HepG2 (cell line): ENCODE data around the gene RNF133. TPM values are rescaled to one million over a fixed set of nuclear protein-coding genes. Genes with fewer than 3 reads are reported as not detected.

Source experiments
- ATAC-seq: fragments of 200-7000 bp; cut with Tn5 transposase; 3 replicates; pipeline ENCODE4 v1.9.1; 2020; ENCODE audit warnings: mild to moderate bottlenecking, moderate library complexity
- BruUV-seq: library from RNA; stranded (reverse); fragments of 400-500 nt; replicated peaks from 2 replicates; lab custom pipeline; 2021; lab: Mats Ljungman, UMichigan
- CTCF ChIA-PET: fragments of 300-600 bp; formaldehyde crosslinking; extraction: SDS; loops from one replicate; lab custom pipeline; 2021; ENCODE audit warnings: low total read pairs, inconsistent platforms, low intra/inter-chr PET ratio; lab: Yijun Ruan, JAX
- POLR2A ChIA-PET: fragments of 350-600 bp; sonication (Branson Sonifier 250); formaldehyde crosslinking; loops from one replicate; lab custom pipeline; 2020; ENCODE audit warnings: antibody characterized with exemption, inconsistent platforms; lab: Yijun Ruan, JAX
- DNase-seq: peaks from one replicate; pipeline ENCODE4 v3.0.0-alpha.2; 2015; ENCODE audit warnings: low spot score
- FAIRE-seq: peaks from 3 replicates; lab custom pipeline; 2011; peaks lifted over from hg19 to GRCh38; lab: Jason Lieb, UNC
- H2AFZ ChIP-seq: one replicate; pipeline ENCODE4 v1.6.1; 2011; ENCODE audit warnings: low read length, inconsistent platforms
- H3K27ac ChIP-seq: fragments of 300-600 bp; 3 replicates; pipeline ENCODE4 v1.8.0; 2011; ENCODE audit warnings: mixed run types, mild to moderate bottlenecking, mixed read lengths, low read length, inconsistent platforms; ENCODE audit not compliant: insufficient read depth; ENCODE audit errors: extremely low read length
- H3K27me3 ChIP-seq, 2 experiments: fragments of 200-600 bp in 1 of 2; 2 replicates in 1 of 2; 3 replicates in 1 of 2; pipeline versions ENCODE4 v1.6.0 to v1.8.0; 2011; ENCODE audit warnings: low read length in 2 of 2, mild to moderate bottlenecking in 2 of 2, moderate library complexity in 2 of 2, inconsistent platforms in 1 of 2; ENCODE audit not compliant: insufficient read depth in 2 of 2, control insufficient read depth in 1 of 2
- H3K36me3 ChIP-seq, 2 experiments: fragments of 200-600 bp in 1 of 2; replicated peaks in 1 of 2; 2 replicates in 1 of 2; 3 replicates in 1 of 2; pipeline versions ENCODE4 v1.5.1 to v1.8.0; 2011; ENCODE audit warnings: low read length in 2 of 2, inconsistent platforms in 1 of 2; ENCODE audit not compliant: insufficient read depth in 2 of 2, control insufficient read depth in 1 of 2
- H3K4me1 ChIP-seq: 2 replicates; pipeline ENCODE4 v1.5.1; 2012; ENCODE audit warnings: low read length, inconsistent platforms; ENCODE audit not compliant: insufficient read depth
- H3K4me2 ChIP-seq: 2 replicates; pipeline ENCODE4 v1.6.0; 2011; ENCODE audit warnings: low read depth, low read length, inconsistent platforms
- H3K4me3 ChIP-seq, 3 experiments: fragments of 200-600 bp in 1 of 3; sonication (generic), shearing (Covaris generic) in 1 of 3; replicated peaks in 1 of 3; 2 replicates each; pipeline ENCODE4 v1.5.1; 2011 to 2016; ENCODE audit warnings: low read length in 3 of 3, inconsistent platforms in 2 of 3, low read depth in 2 of 3, mild to moderate bottlenecking in 2 of 3, control low read depth in 1 of 3, mixed read lengths in 1 of 3; ENCODE audit not compliant: insufficient read depth in 1 of 3
- H3K79me2 ChIP-seq: one replicate; pipeline ENCODE4 v1.6.1; 2011; ENCODE audit warnings: low read length, inconsistent platforms; ENCODE audit not compliant: insufficient read depth
- H3K9ac ChIP-seq: 2 replicates; pipeline ENCODE4 v1.6.0; 2011; ENCODE audit warnings: mild to moderate bottlenecking, low read depth, low read length, inconsistent platforms; ENCODE audit not compliant: insufficient read depth
- H3K9me3 ChIP-seq: 2 replicates; pipeline ENCODE4 v1.5.1; 2012; ENCODE audit warnings: mild to moderate bottlenecking, low read length
- H4K20me1 ChIP-seq: 2 replicates; pipeline ENCODE4 v1.6.0; 2011; ENCODE audit warnings: inconsistent platforms, mild to moderate bottlenecking, low read length, moderate library complexity; ENCODE audit not compliant: insufficient read depth
- ARID4A ChIP-seq: sonication (generic); formaldehyde crosslinking; IDR thresholded peaks from 2 replicates; pipeline ENCODE4 v1.5.0; 2020; ENCODE audit warnings: mild to moderate bottlenecking, missing genetic modification reagents, borderline replicate concordance
- FIP1L1 ChIP-seq: fragments of 200-400 bp; formaldehyde crosslinking; IDR thresholded peaks from 2 replicates; pipeline ENCODE4 v1.6.1; 2018; ENCODE audit warnings: low read depth, mild to moderate bottlenecking, low read length, moderate library complexity, borderline replicate concordance; ENCODE audit not compliant: insufficient read depth
- FOXJ3 ChIP-seq: sonication (generic); formaldehyde crosslinking; IDR thresholded peaks from 2 replicates; pipeline ENCODE4 v1.4.0; 2020; ENCODE audit warnings: missing genetic modification reagents, mild to moderate bottlenecking, borderline replicate concordance
- GLI4 ChIP-seq: sonication (generic); formaldehyde crosslinking; IDR thresholded peaks from 2 replicates; pipeline ENCODE4 v1.5.1; 2020; ENCODE audit warnings: missing genetic modification reagents, mild to moderate bottlenecking, moderate library complexity, borderline replicate concordance
- HNF1B ChIP-seq: sonication (generic); formaldehyde crosslinking; IDR thresholded peaks from 2 replicates; pipeline ENCODE4 v1.5.1; 2020; ENCODE audit warnings: mild to moderate bottlenecking, moderate library complexity, missing genetic modification reagents
- KAT7 ChIP-seq: IDR thresholded peaks from 2 replicates; pipeline ENCODE4 v1.6.1; 2018; ENCODE audit warnings: borderline replicate concordance, missing compliant biosample characterization
- KAT8 ChIP-seq: IDR thresholded peaks from 2 replicates; pipeline ENCODE4 v1.6.1; 2016; ENCODE audit warnings: missing genetic modification reagents, missing compliant biosample characterization
- MTERF4 ChIP-seq: sonication (generic); formaldehyde crosslinking; IDR thresholded peaks from 2 replicates; pipeline ENCODE4 v1.8.0; 2023; ENCODE audit warnings: mild to moderate bottlenecking, missing genetic modification reagents
- NFE2 ChIP-seq: sonication (generic); formaldehyde crosslinking; IDR thresholded peaks from 2 replicates; pipeline ENCODE4 v1.4.0; 2020; ENCODE audit warnings: missing genetic modification reagents
- ZBTB7A ChIP-seq: sonication (generic); formaldehyde crosslinking; IDR thresholded peaks from 2 replicates; pipeline ENCODE4 v1.8.0; 2022; ENCODE audit warnings: mild to moderate bottlenecking, missing genetic modification reagents
- ZNF225 ChIP-seq: sonication (generic); formaldehyde crosslinking; IDR thresholded peaks from 2 replicates; pipeline ENCODE4 v1.4.0; 2020; ENCODE audit warnings: mild to moderate bottlenecking, missing genetic modification reagents
- ZNF232 ChIP-seq: sonication (generic); formaldehyde crosslinking; IDR thresholded peaks from 2 replicates; pipeline ENCODE4 v1.4.0; 2020; ENCODE audit warnings: missing genetic modification reagents, borderline replicate concordance
- ZNF333 ChIP-seq: sonication (generic); formaldehyde crosslinking; IDR thresholded peaks from 2 replicates; pipeline ENCODE4 v1.4.0; 2020; ENCODE audit warnings: mild to moderate bottlenecking, missing genetic modification reagents, borderline replicate concordance
- ZNF615 ChIP-seq: sonication (generic); formaldehyde crosslinking; IDR thresholded peaks from 2 replicates; pipeline ENCODE4 v1.5.0; 2020; ENCODE audit warnings: mild to moderate bottlenecking, missing genetic modification reagents, borderline replicate concordance
- ZSCAN25 ChIP-seq: sonication (generic); formaldehyde crosslinking; IDR thresholded peaks from 2 replicates; pipeline ENCODE4 v1.8.0; 2022; ENCODE audit warnings: mild to moderate bottlenecking, missing genetic modification reagents
- ZSCAN31 ChIP-seq: sonication (generic); formaldehyde crosslinking; IDR thresholded peaks from 2 replicates; pipeline ENCODE4 v1.5.0; 2020; ENCODE audit warnings: low read depth, mild to moderate bottlenecking, missing genetic modification reagents
- WGBS: methylation state at CpG from one replicate; pipeline ENCODE4 v1.1.6; 2017; ENCODE audit warnings: low lambda C conversion rate; 5-methylcytosine and 5-hydroxymethylcytosine counted together
- in situ Hi-C: cut with HindIII; loops from 2 replicates; pipeline ENCODE4 v1.10.0; 2017; ENCODE audit warnings: low pct_unique_long_range_greater_than_20kb; ENCODE audit not compliant: extremely low pct_ligation_motif_present
- intact Hi-C: fragments of 100-400 bp; cut with micrococcal nuclease; formaldehyde crosslinking; loops from one replicate; pipeline ENCODE4 v1.10.0; 2022; ENCODE audit not compliant: unreplicated experiment
- polyA plus RNA-seq, 8 experiments: library from polyadenylated mRNA; depleted of rRNA in 3 of 8; stranded (reverse) in 7 of 8; unstranded in 1 of 8; fragments of >200 nt; fragmentation: Illumina TruSeq in 4 of 8; extraction: Trizol in 4 of 8; gene quantifications; 2 replicates each; pipeline versions ENCODE4 v1.2.1 to v1.2.3, GENCODE V29; 2011 to 2016; ENCODE audit warnings: low read depth in 4 of 8, missing spikeins in 1 of 8, mixed read lengths in 1 of 8; ENCODE audit not compliant: insufficient read depth in 1 of 8
- total RNA-seq, 5 experiments: library from RNA; depleted of rRNA; stranded (reverse); fragments of >200 nt; fragmentation: Illumina TruSeq; extraction: Trizol; gene quantifications; 2 replicates each; pipeline ENCODE4 v1.2.3, GENCODE V29; 2016; ENCODE audit warnings: low read depth in 1 of 5

The RNF133 gene
- total and polyA plus RNA-seq, 2 of the 13 experiments (the other 11 are each of a cell fraction or from before 2014, with no cell fraction given): 0.13 to 1.00 TPM

GRCh38 chr7:122688400-122688998 lies 10.4 kb downstream of the RNF133 start:
- in situ Hi-C loops: no loop called here
- TF ChIP-seq KAT7 (CRISPR knock-in tag): no peak
- TF ChIP-seq ZNF225 (CRISPR knock-in tag): no peak
- no peak for TF ChIP-seq MTERF4 (CRISPR knock-in tag)
- no peak for TF ChIP-seq FIP1L1
- TF ChIP-seq FOXJ3 (CRISPR knock-in tag): no peak
- TF ChIP-seq KAT8 (CRISPR knock-in tag): no peak
- no peak for TF ChIP-seq ZBTB7A (CRISPR knock-in tag)
- TF ChIP-seq HNF1B (CRISPR knock-in tag): no peak
- no peak for TF ChIP-seq ZNF232 (CRISPR knock-in tag)
- TF ChIP-seq GLI4 (CRISPR knock-in tag): no peak
- no peak for TF ChIP-seq ZNF615 (CRISPR knock-in tag)
- no peak for TF ChIP-seq ZSCAN25 (CRISPR knock-in tag)
- no peak for TF ChIP-seq ZNF333 (CRISPR knock-in tag)
- no peak for TF ChIP-seq ZSCAN31
- no peak for TF ChIP-seq ARID4A (CRISPR knock-in tag)
- no peak for TF ChIP-seq NFE2
- H3K4me2 ChIP-seq: no peak overlapping the region
- intact Hi-C loops: loop anchor here (10.0 kb wide), 1 partner anchor 1734 kb away; the partner anchor contains the start of gene ING3
- ChIA-PET CTCF (no interaction called here), POLR2A (no interaction called here)
- H2AFZ ChIP-seq: no peak overlapping the region
- no peaks in the 10 kb centered on the region for H4K20me1 ChIP-seq
- no peak overlapping the region for H3K9ac ChIP-seq
- WGBS: 80% methylated on average over 6 of the region's 6 CpGs
- no peaks in the 10 kb centered on the region for H3K36me3 ChIP-seq
- H3K27ac ChIP-seq: no peak overlapping the region
- H3K27me3 ChIP-seq: no peaks in the 10 kb centered on the region
- DNase-seq (no peak), FAIRE-seq (no peak), ATAC-seq (no peak)
- H3K9me3 ChIP-seq: no peaks in the 10 kb centered on the region
- no peaks in the 10 kb centered on the region for H3K79me2 ChIP-seq
- BruUV-seq: no TSS peak
- H3K4me3 ChIP-seq: no peak overlapping the region
- H3K4me1 ChIP-seq: peaks cover 31% of the 10 kb centered on the region
